H1 (cell line): ENCODE measurements around the gene URM1. TPM values are rescaled to one million over a fixed set of nuclear protein-coding genes. Genes with fewer than 3 reads are reported as not detected.
A peak's percentile ranks its signal among the peaks of the same experiment; 100 is the strongest.

Experiments
- CTCF ChIA-PET: fragments of 300-600 bp; sonication (Branson Sonifier 250); formaldehyde crosslinking; loops from one replicate; lab custom pipeline; 2021; ENCODE audit not compliant: partially characterized antibody; lab: Charles Lee
- POLR2A ChIA-PET: fragments of 300-600 bp; sonication (Branson Sonifier 250); formaldehyde crosslinking; loops from one replicate; lab custom pipeline; 2021; ENCODE audit warnings: inconsistent platforms; ENCODE audit not compliant: partially characterized antibody; lab: Charles Lee
- DNase-seq, 2 experiments: peaks; one replicate each; pipeline versions ENCODE4 v3.0.0 to v3.0.0-alpha.2; 2010 to 2022; ENCODE audit warnings: low spot score in 2 of 2, low read depth in 1 of 2, mixed read lengths in 1 of 2
- FAIRE-seq: peaks from 2 replicates; lab custom pipeline; 2011; peaks lifted over from hg19 to GRCh38; lab: Jason Lieb, UNC
- H2AFZ ChIP-seq: 2 replicates; pipeline ENCODE4 v1.8.1; 2012; ENCODE audit warnings: low read length, inconsistent platforms
- H2AK5ac ChIP-seq: 2 replicates; pipeline ENCODE4 v1.6.1; 2013; ENCODE audit warnings: low read depth, low read length
- H2BK120ac ChIP-seq: replicated peaks from 2 replicates; pipeline ENCODE3; 2013; ENCODE audit warnings: low read depth, low read length, inconsistent platforms
- H2BK12ac ChIP-seq: 2 replicates; pipeline ENCODE4 v1.6.1; 2013; ENCODE audit warnings: low read depth, low read length
- H2BK15ac ChIP-seq: 2 replicates; pipeline ENCODE4 v1.6.1; 2013; ENCODE audit warnings: low read length
- H2BK20ac ChIP-seq: 2 replicates; pipeline ENCODE4 v1.6.1; 2013; ENCODE audit warnings: low read length
- H2BK5ac ChIP-seq: 2 replicates; pipeline ENCODE4 v1.6.1; 2013; ENCODE audit warnings: low read depth, low read length
- H3K14ac ChIP-seq: 2 replicates; pipeline ENCODE4 v1.6.1; 2013; ENCODE audit warnings: inconsistent platforms; ENCODE audit not compliant: insufficient read length
- H3K18ac ChIP-seq: 2 replicates; pipeline ENCODE4 v1.6.1; 2013; ENCODE audit warnings: low read length; ENCODE audit errors: extremely low read depth
- H3K23ac ChIP-seq: 2 replicates; pipeline ENCODE4 v1.6.1; 2013; ENCODE audit warnings: inconsistent platforms; ENCODE audit not compliant: insufficient read length
- H3K23me2 ChIP-seq: 2 replicates; pipeline ENCODE4 v1.6.1; 2013; ENCODE audit warnings: low read depth, low read length
- H3K27ac ChIP-seq: 2 replicates; pipeline ENCODE4 v1.6.1; 2011; ENCODE audit warnings: low read depth, low read length, inconsistent platforms
- H3K27me3 ChIP-seq, 4 experiments: replicated peaks in 1 of 4; 1 replicate in 1 of 4; 2 replicates in 3 of 4; pipeline versions ENCODE4 v1.6.1 to v1.8.1; 2011 to 2013; ENCODE audit warnings: low read length in 3 of 4, mild to moderate bottlenecking in 3 of 4, inconsistent platforms in 2 of 4, mixed read lengths in 2 of 4, moderate library complexity in 1 of 4; ENCODE audit not compliant: control insufficient read depth in 3 of 4, insufficient read depth in 3 of 4; ENCODE audit errors: extremely low read depth in 1 of 4
- H3K36me3 ChIP-seq, 4 experiments: 2 replicates each; pipeline versions ENCODE4 v1.6.1 to v1.8.1; 2011 to 2013; ENCODE audit warnings: mild to moderate bottlenecking in 4 of 4, low read length in 3 of 4, moderate library complexity in 2 of 4, control low read depth in 1 of 4, inconsistent platforms in 1 of 4; ENCODE audit not compliant: insufficient read depth in 4 of 4, control insufficient read depth in 2 of 4
- H3K4ac ChIP-seq: replicated peaks from 2 replicates; pipeline ENCODE3; 2013; ENCODE audit warnings: low read length, low read depth, mixed read lengths, inconsistent platforms; ENCODE audit not compliant: insufficient read length
- H3K4me1 ChIP-seq, 4 experiments: replicated peaks in 1 of 4; 1 replicate in 1 of 4; 2 replicates in 3 of 4; pipeline versions ENCODE4 v1.6.1 to v1.8.1; 2011 to 2013; ENCODE audit warnings: low read length in 3 of 4, inconsistent platforms in 2 of 4, mixed read lengths in 1 of 4; ENCODE audit not compliant: insufficient read depth in 4 of 4, control insufficient read depth in 3 of 4
- H3K4me2 ChIP-seq, 2 experiments: 2 replicates each; pipeline versions ENCODE4 v1.6.1 to v1.8.1; 2011 to 2013; ENCODE audit warnings: low read depth in 2 of 2, low read length in 2 of 2, control low read depth in 1 of 2, inconsistent platforms in 1 of 2, mild to moderate bottlenecking in 1 of 2; ENCODE audit not compliant: insufficient read depth in 1 of 2
- H3K4me3 ChIP-seq, 4 experiments: fragments of 200-600, 300-600 bp in 1 of 4; sonication (generic), shearing (Covaris generic), sonication (Bioruptor Twin) in 1 of 4; 2 replicates each; pipeline versions ENCODE4 v1.5.1 to v1.8.1; 2011 to 2016; ENCODE audit warnings: low read length in 4 of 4, low read depth in 3 of 4, control low read depth in 2 of 4, inconsistent platforms in 2 of 4, mild to moderate bottlenecking in 2 of 4, mixed read lengths in 1 of 4, moderate library complexity in 1 of 4; ENCODE audit not compliant: insufficient read depth in 2 of 4; ENCODE audit errors: extremely low read depth in 1 of 4
- H3K56ac ChIP-seq: replicated peaks from 2 replicates; pipeline ENCODE3; 2013; ENCODE audit warnings: low read depth, mild to moderate bottlenecking, mixed read lengths, low read length, inconsistent platforms; ENCODE audit not compliant: insufficient read length
- H3K79me1 ChIP-seq: 2 replicates; pipeline ENCODE4 v1.6.1; 2013; ENCODE audit warnings: low read depth, low read length, control low read depth
- H3K79me2 ChIP-seq, 2 experiments: 2 replicates each; pipeline versions ENCODE4 v1.6.1 to v1.8.1; 2012 to 2013; ENCODE audit warnings: low read length in 2 of 2, mild to moderate bottlenecking in 2 of 2, inconsistent platforms in 1 of 2; ENCODE audit not compliant: insufficient read depth in 2 of 2, control insufficient read depth in 1 of 2
- H3K9ac ChIP-seq, 4 experiments: replicated peaks in 1 of 4; 1 replicate in 1 of 4; 2 replicates in 3 of 4; pipeline versions ENCODE4 v1.6.1 to v1.8.1; 2011 to 2013; ENCODE audit warnings: low read depth in 3 of 4, low read length in 3 of 4, control low read depth in 2 of 4, mild to moderate bottlenecking in 2 of 4, moderate library complexity in 2 of 4, inconsistent platforms in 1 of 4; ENCODE audit errors: extremely low read depth in 1 of 4
- H3K9me3 ChIP-seq, 2 experiments: 2 replicates each; pipeline versions ENCODE4 v1.6.1 to v1.8.1; 2012 to 2013; ENCODE audit warnings: mild to moderate bottlenecking in 2 of 2, moderate library complexity in 2 of 2, control low read depth in 1 of 2, inconsistent platforms in 1 of 2, low read depth in 1 of 2, low read length in 1 of 2, mixed read lengths in 1 of 2; ENCODE audit not compliant: insufficient read depth in 2 of 2
- H4K20me1 ChIP-seq, 2 experiments: replicated peaks in 1 of 2; 2 replicates each; pipeline versions ENCODE3 to v1.8.1; 2011 to 2013; ENCODE audit warnings: inconsistent platforms in 2 of 2, low read length in 2 of 2, mild to moderate bottlenecking in 1 of 2; ENCODE audit not compliant: insufficient read depth in 2 of 2, control insufficient read depth in 1 of 2
- H4K5ac ChIP-seq: 2 replicates; pipeline ENCODE4 v1.6.1; 2013; ENCODE audit warnings: low read length, low read depth, mixed read lengths, inconsistent platforms; ENCODE audit not compliant: insufficient read length
- H4K8ac ChIP-seq: 2 replicates; pipeline ENCODE4 v1.8.0; 2013; ENCODE audit warnings: mild to moderate bottlenecking, moderate library complexity, low read length, inconsistent platforms; ENCODE audit not compliant: insufficient read depth; ENCODE audit errors: extremely low read depth
- H4K91ac ChIP-seq: replicated peaks from 2 replicates; pipeline ENCODE3; 2013; ENCODE audit warnings: low read length, mixed read lengths, inconsistent platforms; ENCODE audit not compliant: insufficient read length
- CREB1 ChIP-seq: IDR thresholded peaks from 2 replicates; pipeline ENCODE4 v1.6.1; 2012; ENCODE audit warnings: inconsistent platforms
- CTBP2 ChIP-seq: IDR thresholded peaks from 2 replicates; pipeline ENCODE4 v1.7.0; 2011; ENCODE audit warnings: borderline replicate concordance, mild to moderate bottlenecking, moderate library complexity, mixed read lengths, low read length; ENCODE audit not compliant: insufficient read depth, insufficient read length
- RAD21 ChIP-seq, 2 experiments: IDR thresholded peaks in 1 of 2; conservative IDR thresholded peaks in 1 of 2; 2 replicates each; pipeline ENCODE4 v1.6.1; 2011; ENCODE audit warnings: low read depth in 2 of 2, low read length in 2 of 2, improper control_type of control experiment in 1 of 2, inconsistent platforms in 1 of 2, mild to moderate bottlenecking in 1 of 2, moderate library complexity in 1 of 2
- SIRT6 ChIP-seq: IDR thresholded peaks from one replicate; pipeline ENCODE4 v1.7.1; 2012; ENCODE audit warnings: low read length, inconsistent platforms
- SP1 ChIP-seq: IDR thresholded peaks from 2 replicates; pipeline ENCODE4 v1.6.1; 2011; ENCODE audit warnings: low read depth, low read length
- SP4 ChIP-seq: IDR thresholded peaks from 2 replicates; pipeline ENCODE4 v1.6.1; 2012; ENCODE audit warnings: low read length, inconsistent platforms
- TBP ChIP-seq: IDR thresholded peaks from 2 replicates; pipeline ENCODE4 v1.6.1; 2011; ENCODE audit warnings: low read depth, low read length, improper control_type of control experiment
- TEAD4 ChIP-seq: IDR thresholded peaks from 2 replicates; pipeline ENCODE4 v1.6.1; 2012; ENCODE audit warnings: low read depth, low read length, inconsistent platforms, mixed read lengths
- WGBS, 2 experiments: shearing (Covaris generic) in 1 of 2; methylation state at CpG; one replicate each; pipeline versions ENCODE4 v1.1.6 to v1.1.7; 2013 to 2015; ENCODE audit warnings: low lambda C conversion rate in 2 of 2, mixed read lengths in 2 of 2, inconsistent platforms in 1 of 2, low coverage in 1 of 2, missing lambda C conversion rate in 1 of 2; ENCODE audit not compliant: insufficient replicate concordance in 2 of 2, insufficient coverage in 1 of 2, insufficient read length in 1 of 2; ENCODE audit errors: extremely low coverage in 1 of 2, missing lambda C conversion rate in 1 of 2; 5-methylcytosine and 5-hydroxymethylcytosine counted together
- polyA plus RNA-seq, 7 experiments: library from polyadenylated mRNA; depleted of rRNA in 3 of 7; stranded (reverse) in 5 of 7; unstranded in 2 of 7; fragments of >200 nt in 5 of 7; fragments of 200-250 nt in 2 of 7; gene quantifications; 1 replicate in 5 of 7; 2 replicates in 1 of 7; 4 replicates in 1 of 7; pipeline versions ENCODE4 v1.2.1 to v1.2.3, GENCODE V29; 2011 to 2013; ENCODE audit warnings: missing spikeins in 2 of 7, mixed read lengths in 2 of 7
- total RNA-seq: library from RNA; stranded (reverse); fragmentation: NEBNext Ultra II Directional; extraction: Animal tissue kit (Norgen Biotek cat#: 25700); gene quantifications from 2 replicates; pipeline ENCODE4 v1.2.1, GENCODE V29; 2021
- TF ChIP-seq, protein P1 (sequence below): IDR thresholded peaks from 2 replicates; pipeline ENCODE4 v1.6.1; 2012; ENCODE audit warnings: inconsistent platforms
- TF ChIP-seq, protein P2 (sequence below): IDR thresholded peaks from 2 replicates; pipeline ENCODE4 v1.6.1; 2012; ENCODE audit warnings: low read length, inconsistent platforms
- TF ChIP-seq, protein P3 (sequence below): IDR thresholded peaks from 2 replicates; pipeline ENCODE4 v1.6.1; 2012; ENCODE audit warnings: inconsistent platforms

Gene URM1
- total and polyA plus RNA-seq, 2 of the 8 experiments (the other 6 are each of a cell fraction or from before 2014, with no cell fraction given) = 58.3 to 62.3 TPM

DNA sequence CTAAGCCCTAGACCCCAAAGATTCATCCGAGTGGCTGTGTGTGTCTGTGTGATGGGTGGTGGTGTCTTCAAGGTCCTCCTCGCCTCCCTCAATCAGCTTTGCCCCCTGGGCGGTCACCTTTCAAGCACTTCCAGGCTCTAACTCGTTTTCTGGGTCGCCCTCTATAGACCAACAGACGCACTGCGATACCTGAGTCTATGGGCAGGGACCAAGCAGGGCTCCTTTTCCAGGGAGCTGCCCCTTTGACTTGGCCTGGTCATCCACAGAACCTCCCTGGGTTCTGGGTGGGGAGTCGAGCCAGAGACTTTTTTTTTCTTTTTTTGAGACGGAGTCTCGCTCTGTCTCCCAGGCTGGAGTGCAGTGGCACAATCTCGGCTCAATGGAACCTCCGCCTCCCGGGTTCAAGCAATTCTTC, 29.7 kb upstream of the URM1 start:
- FAIRE-seq = no peak
- Histone ChIP-seq H2BK120ac (no peak overlapping the region), H3K23me2 (peaks cover 5% of the 10 kb centered on the region; the same call in 1 of the 2 replicates), H3K4me1 (peaks cover 0 to 2% (median 0%) of the 10 kb centered on the region in 4 experiments; a peak in 2 of 7 replicates), H4K8ac (no peak overlapping the region), H3K4me3 (peak overlapping the region; percentile 60 to 90 (median 76); a peak in 7 of 8 replicates), H3K27me3 (no peaks in the 10 kb centered on the region), H3K4me2 (peak overlapping the region; percentile 55 to 95), H3K27ac (no peak overlapping the region), H2AK5ac (no peak overlapping the region), H4K91ac (no peak overlapping the region), H3K9ac (no peak overlapping the region), H3K18ac (no peak overlapping the region), H3K23ac (no peak overlapping the region), H2BK20ac (no peak overlapping the region), H3K56ac (no peak overlapping the region), H3K14ac (no peak overlapping the region), H2AFZ (no peak overlapping the region), H3K4ac (no peak overlapping the region), H2BK12ac (no peak overlapping the region), H4K20me1 (peaks cover 0 to 2% of the 10 kb centered on the region in 2 experiments), H3K79me1 (no peaks in the 10 kb centered on the region), H3K36me3 (peaks cover 0 to 4% (median 2%) of the 10 kb centered on the region in 4 experiments; a peak in 2 of 8 replicates), H3K9me3 (no peaks in the 10 kb centered on the region), H2BK15ac (no peak overlapping the region), H4K5ac (no peak overlapping the region), H2BK5ac (no peak overlapping the region), H3K79me2 (no peaks in the 10 kb centered on the region)
- WGBS, 2 experiments = 30% methylated on average over 13 of the region's 13 CpGs; no CpG with 5 or more reads in 1 of the 2 experiments
- ChIA-PET CTCF (interaction anchor here (0.6 to 8.7 kb wide), 41 partner anchors 9 to 603 kb away, joined by 3 to 127 read pairs (median 5); partner anchors contain the start of gene URM1), POLR2A (interaction anchor here (0.7 to 1.5 kb wide), 14 partner anchors 8 to 211 kb away, joined by 3 to 6 read pairs (median 4); no protein-coding TSS in a partner anchor)
- peak in 1 of 2 experiments; percentile 85 for DNase-seq
- TF ChIP-seq, protein P1, sequence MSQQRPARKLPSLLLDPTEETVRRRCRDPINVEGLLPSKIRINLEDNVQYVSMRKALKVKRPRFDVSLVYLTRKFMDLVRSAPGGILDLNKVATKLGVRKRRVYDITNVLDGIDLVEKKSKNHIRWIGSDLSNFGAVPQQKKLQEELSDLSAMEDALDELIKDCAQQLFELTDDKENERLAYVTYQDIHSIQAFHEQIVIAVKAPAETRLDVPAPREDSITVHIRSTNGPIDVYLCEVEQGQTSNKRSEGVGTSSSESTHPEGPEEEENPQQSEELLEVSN = no peak
- TF ChIP-seq TBP = no peak
- no peak for TF ChIP-seq SP4
- no peak for TF ChIP-seq SIRT6
- TF ChIP-seq CREB1 = 0 out of 2 replicates have a peak, but pooled peaks have one; percentile 20
- TF ChIP-seq, protein P2, sequence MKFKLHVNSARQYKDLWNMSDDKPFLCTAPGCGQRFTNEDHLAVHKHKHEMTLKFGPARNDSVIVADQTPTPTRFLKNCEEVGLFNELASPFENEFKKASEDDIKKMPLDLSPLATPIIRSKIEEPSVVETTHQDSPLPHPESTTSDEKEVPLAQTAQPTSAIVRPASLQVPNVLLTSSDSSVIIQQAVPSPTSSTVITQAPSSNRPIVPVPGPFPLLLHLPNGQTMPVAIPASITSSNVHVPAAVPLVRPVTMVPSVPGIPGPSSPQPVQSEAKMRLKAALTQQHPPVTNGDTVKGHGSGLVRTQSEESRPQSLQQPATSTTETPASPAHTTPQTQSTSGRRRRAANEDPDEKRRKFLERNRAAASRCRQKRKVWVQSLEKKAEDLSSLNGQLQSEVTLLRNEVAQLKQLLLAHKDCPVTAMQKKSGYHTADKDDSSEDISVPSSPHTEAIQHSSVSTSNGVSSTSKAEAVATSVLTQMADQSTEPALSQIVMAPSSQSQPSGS = no peak
- no peak for TF ChIP-seq SP1
- TF ChIP-seq CTBP2 = no peak
- TF ChIP-seq, protein P3, sequence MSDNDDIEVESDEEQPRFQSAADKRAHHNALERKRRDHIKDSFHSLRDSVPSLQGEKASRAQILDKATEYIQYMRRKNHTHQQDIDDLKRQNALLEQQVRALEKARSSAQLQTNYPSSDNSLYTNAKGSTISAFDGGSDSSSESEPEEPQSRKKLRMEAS = 0 out of 2 replicates have a peak, but pooled peaks have one; percentile 30
- peak; percentile 57 to 64 for TF ChIP-seq RAD21 (IDR thresholded peaks at IDR 0.05 in 1 of 2, conservative IDR thresholded peaks at IDR 0.05 in 1 of 2; ENCODE audit: low read depth in 2 of 2, low read length in 2 of 2)
- TF ChIP-seq TEAD4 = no peak
